Ishikawa (cell line): ENCODE data around the gene FOXR1.

Source experiments
- CEBPB ChIP-seq: IDR thresholded peaks from 2 replicates; pipeline ENCODE4 v1.6.1; 2012
- CREB1 ChIP-seq: IDR thresholded peaks from 2 replicates; pipeline ENCODE4 v1.6.1; 2012; ENCODE audit warnings: low read depth
- EGR1 ChIP-seq: IDR thresholded peaks from 2 replicates; pipeline ENCODE4 v1.6.1; 2012
- EP300 ChIP-seq: IDR thresholded peaks from 2 replicates; pipeline ENCODE4 v1.6.1; 2012; ENCODE audit warnings: borderline replicate concordance
- FOXM1 ChIP-seq: IDR thresholded peaks from 2 replicates; pipeline ENCODE4 v1.6.1; 2012; ENCODE audit warnings: low read depth, borderline replicate concordance
- NFIC ChIP-seq: IDR thresholded peaks from 2 replicates; pipeline ENCODE4 v1.6.1; 2012
- RAD21 ChIP-seq: IDR thresholded peaks from 2 replicates; pipeline ENCODE4 v1.6.1; 2012; ENCODE audit warnings: low read depth
- REST ChIP-seq: IDR thresholded peaks from 2 replicates; pipeline ENCODE4 v1.6.1; 2012; ENCODE audit warnings: low read depth, mild to moderate bottlenecking
- TAF1 ChIP-seq: IDR thresholded peaks from 2 replicates; pipeline ENCODE4 v1.6.1; 2012; ENCODE audit warnings: low read depth, mild to moderate bottlenecking
- TCF12 ChIP-seq: IDR thresholded peaks from 2 replicates; pipeline ENCODE4 v1.6.1; 2012; ENCODE audit warnings: low read depth
- TEAD4 ChIP-seq: IDR thresholded peaks from 2 replicates; pipeline ENCODE4 v1.6.1; 2012
- YY1 ChIP-seq: IDR thresholded peaks from 2 replicates; pipeline ENCODE4 v1.6.1; 2012; ENCODE audit warnings: low read depth
- ZBTB7A ChIP-seq: IDR thresholded peaks from 2 replicates; pipeline ENCODE4 v1.6.1; 2012; ENCODE audit warnings: low read depth
- TF ChIP-seq, protein P1 (sequence below): IDR thresholded peaks from 2 replicates; pipeline ENCODE4 v1.6.1; 2012
- TF ChIP-seq, protein P2 (sequence below): IDR thresholded peaks from 2 replicates; pipeline ENCODE4 v1.6.1; 2012

Gene FOXR1

DNA sequence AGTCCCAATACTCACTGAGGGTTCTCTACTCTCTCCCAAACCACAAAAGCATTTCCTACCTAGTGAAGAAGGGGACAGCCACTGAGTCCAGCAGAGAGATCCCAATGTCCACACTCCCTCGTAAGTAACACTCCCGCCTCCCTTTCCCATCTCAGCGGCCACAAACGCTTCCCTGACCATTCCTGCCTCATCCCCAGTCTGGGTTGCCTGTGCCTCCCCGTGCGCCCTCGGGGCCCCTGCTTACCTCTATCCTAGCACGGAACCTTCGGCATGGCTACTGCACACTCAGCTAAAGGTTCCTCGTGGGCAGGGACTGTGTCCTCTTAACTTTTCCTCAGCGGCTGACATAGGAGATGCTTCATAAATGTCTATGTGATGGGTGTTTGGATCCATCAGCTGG, 14.0 kb upstream of the FOXR1 start:
- TF ChIP-seq REST = no peak
- no peak for TF ChIP-seq NFIC
- no peak for TF ChIP-seq EGR1
- no peak for TF ChIP-seq EP300
- TF ChIP-seq TCF12 = no peak
- TF ChIP-seq TEAD4 = no peak
- TF ChIP-seq, protein P1, sequence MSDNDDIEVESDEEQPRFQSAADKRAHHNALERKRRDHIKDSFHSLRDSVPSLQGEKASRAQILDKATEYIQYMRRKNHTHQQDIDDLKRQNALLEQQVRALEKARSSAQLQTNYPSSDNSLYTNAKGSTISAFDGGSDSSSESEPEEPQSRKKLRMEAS = no peak
- no peak for TF ChIP-seq CREB1
- TF ChIP-seq FOXM1 = no peak
- TF ChIP-seq YY1 = no peak
- TF ChIP-seq CEBPB = no peak
- TF ChIP-seq, protein P2, sequence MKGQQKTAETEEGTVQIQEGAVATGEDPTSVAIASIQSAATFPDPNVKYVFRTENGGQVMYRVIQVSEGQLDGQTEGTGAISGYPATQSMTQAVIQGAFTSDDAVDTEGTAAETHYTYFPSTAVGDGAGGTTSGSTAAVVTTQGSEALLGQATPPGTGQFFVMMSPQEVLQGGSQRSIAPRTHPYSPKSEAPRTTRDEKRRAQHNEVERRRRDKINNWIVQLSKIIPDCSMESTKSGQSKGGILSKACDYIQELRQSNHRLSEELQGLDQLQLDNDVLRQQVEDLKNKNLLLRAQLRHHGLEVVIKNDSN = no peak

- TF ChIP-seq, protein P2 = no peak
- TF ChIP-seq REST (no peak), EP300 (no peak), NFIC (no peak), RAD21 (no peak), TAF1 (no peak)
- TF ChIP-seq, protein P1 = no peak
These were observed 13.6 kb upstream of the FOXR1 start for GRCh38 chr11:118957968-118958367.

- TF ChIP-seq, protein P2 = no peak
- TF ChIP-seq EP300 (no peak), REST (no peak), ZBTB7A (no peak), RAD21 (no peak), TEAD4 (no peak), CREB1 (no peak), FOXM1 (no peak)
These were observed 13.0 kb upstream of the FOXR1 start for GRCh38 chr11:118958577-118958976.

- no peak for TF ChIP-seq CREB1
- no peak for TF ChIP-seq TCF12
- TF ChIP-seq EP300 = no peak
- TF ChIP-seq, protein P2 = no peak
- no peak for TF ChIP-seq ZBTB7A
- no peak for TF ChIP-seq EGR1
- TF ChIP-seq, protein P1 = no peak
- TF ChIP-seq RAD21 = no peak
- TF ChIP-seq REST = no peak
- TF ChIP-seq NFIC = no peak
- no peak for TF ChIP-seq TEAD4
- no peak for TF ChIP-seq YY1
These were observed 10.4 kb upstream of the FOXR1 start for GRCh38 chr11:118961189-118961588.
